HepG2 (cell line): Measurements from ENCODE around the gene EPN2. TPM values are rescaled to one million over a fixed set of nuclear protein-coding genes. Genes with fewer than 3 reads are reported as not detected.
A peak's percentile ranks its signal among the peaks of the same experiment; 100 is the strongest.

Experiments
- CEBPB ChIP-seq: IDR thresholded peaks from 2 replicates; pipeline ENCODE4 v1.6.1; 2011; ENCODE audit warnings: low read depth, low read length, improper control_type of control experiment, borderline replicate concordance
- CEBPG ChIP-seq: IDR thresholded peaks from 2 replicates; pipeline ENCODE4 v1.6.1; 2016
- DMAP1 ChIP-seq: IDR thresholded peaks from 2 replicates; pipeline ENCODE4 v1.6.1; 2016
- ELF1 ChIP-seq: sonication (generic); formaldehyde crosslinking; IDR thresholded peaks from 2 replicates; pipeline ENCODE4 v1.4.0; 2020; ENCODE audit warnings: missing genetic modification reagents
- FLYWCH1 ChIP-seq: sonication (generic); formaldehyde crosslinking; IDR thresholded peaks from 2 replicates; pipeline ENCODE4 v1.8.1; 2023; ENCODE audit warnings: mild to moderate bottlenecking, missing genetic modification reagents
- FOXA1 ChIP-seq, 2 experiments: fragments of 450-650 bp in 1 of 2; sonication (generic) in 1 of 2; formaldehyde crosslinking in 1 of 2; IDR thresholded peaks; 2 replicates each; pipeline versions ENCODE4 v1.4.0 to v1.6.1; 2016 to 2020; ENCODE audit warnings: missing genetic modification reagents in 1 of 2
- FOXA3 ChIP-seq: IDR thresholded peaks from 2 replicates; pipeline ENCODE4 v1.6.1; 2016; ENCODE audit warnings: missing genetic modification reagents, missing compliant biosample characterization
- FOXK1 ChIP-seq: sonication (generic); formaldehyde crosslinking; IDR thresholded peaks from 2 replicates; pipeline ENCODE4 v1.4.0; 2020; ENCODE audit warnings: low read depth, missing genetic modification reagents, borderline replicate concordance
- MXD4 ChIP-seq: IDR thresholded peaks from 2 replicates; pipeline ENCODE4 v1.6.1; 2016; ENCODE audit warnings: mild to moderate bottlenecking, missing biosample characterization, missing genetic modification reagents
- NR2F2 ChIP-seq: IDR thresholded peaks from 2 replicates; pipeline ENCODE4 v1.6.1; 2012; ENCODE audit warnings: low read depth, inconsistent platforms, borderline replicate concordance
- RFX3 ChIP-seq: IDR thresholded peaks from 2 replicates; pipeline ENCODE4 v1.6.1; 2016; ENCODE audit warnings: missing biosample characterization, missing genetic modification reagents
- SOX13 ChIP-seq, 3 experiments: fragments of 450-650 bp in 1 of 3; sonication (generic) in 1 of 3; formaldehyde crosslinking in 1 of 3; IDR thresholded peaks in 2 of 3; conservative IDR thresholded peaks in 1 of 3; 2 replicates each; pipeline versions ENCODE4 v1.5.0 to v1.6.1; 2016 to 2020; ENCODE audit warnings: antibody characterized with exemption in 1 of 3, mild to moderate bottlenecking in 1 of 3, missing compliant biosample characterization in 1 of 3, missing genetic modification reagents in 1 of 3, moderate library complexity in 1 of 3
- SUZ12 ChIP-seq: fragments of 150-350 bp; IDR thresholded peaks from 2 replicates; pipeline ENCODE4 v1.6.1; 2014; ENCODE audit warnings: low read depth, low read length
- ZBTB38 ChIP-seq: sonication (generic); formaldehyde crosslinking; IDR thresholded peaks from 2 replicates; pipeline ENCODE4 v1.5.1; 2020; ENCODE audit warnings: mild to moderate bottlenecking, missing genetic modification reagents
- ZNF12 ChIP-seq: sonication (generic); formaldehyde crosslinking; IDR thresholded peaks from 2 replicates; pipeline ENCODE4 v1.5.0; 2020; ENCODE audit warnings: missing genetic modification reagents
- ZNF121 ChIP-seq: sonication (generic); formaldehyde crosslinking; IDR thresholded peaks from 2 replicates; pipeline ENCODE4 v1.5.0; 2020; ENCODE audit warnings: mild to moderate bottlenecking, missing genetic modification reagents
- ZNF124 ChIP-seq: sonication (generic); formaldehyde crosslinking; IDR thresholded peaks from 2 replicates; pipeline ENCODE4 v1.4.0; 2020; ENCODE audit warnings: missing genetic modification reagents
- ZNF30 ChIP-seq: sonication (generic); formaldehyde crosslinking; IDR thresholded peaks from 2 replicates; pipeline ENCODE4 v1.5.0; 2020; ENCODE audit warnings: mild to moderate bottlenecking, missing genetic modification reagents
- ZNF329 ChIP-seq: sonication (generic); formaldehyde crosslinking; IDR thresholded peaks from 2 replicates; pipeline ENCODE4 v1.9.0; 2021; ENCODE audit warnings: low read depth, mild to moderate bottlenecking, missing genetic modification reagents
- ZNF589 ChIP-seq: sonication (generic); formaldehyde crosslinking; conservative IDR thresholded peaks from 2 replicates; pipeline ENCODE4 v1.8.0; 2022; ENCODE audit warnings: mild to moderate bottlenecking, moderate library complexity, missing genetic modification reagents
- polyA plus RNA-seq, 8 experiments: library from polyadenylated mRNA; depleted of rRNA in 3 of 8; stranded (reverse) in 7 of 8; unstranded in 1 of 8; fragments of >200 nt; fragmentation: Illumina TruSeq in 4 of 8; extraction: Trizol in 4 of 8; gene quantifications; 2 replicates each; pipeline versions ENCODE4 v1.2.1 to v1.2.3, GENCODE V29; 2011 to 2016; ENCODE audit warnings: low read depth in 4 of 8, missing spikeins in 1 of 8, mixed read lengths in 1 of 8; ENCODE audit not compliant: insufficient read depth in 1 of 8
- total RNA-seq, 5 experiments: library from RNA; depleted of rRNA; stranded (reverse); fragments of >200 nt; fragmentation: Illumina TruSeq; extraction: Trizol; gene quantifications; 2 replicates each; pipeline ENCODE4 v1.2.3, GENCODE V29; 2016; ENCODE audit warnings: low read depth in 1 of 5
- TF ChIP-seq, protein P1 (sequence below): sonication (generic); formaldehyde crosslinking; IDR thresholded peaks from 2 replicates; pipeline ENCODE4 v1.4.0; 2020; ENCODE audit warnings: missing genetic modification reagents
- TF ChIP-seq, protein P2 (sequence below): fragments of 450-650 bp; IDR thresholded peaks from 2 replicates; pipeline ENCODE4 v1.6.1; 2017; ENCODE audit warnings: mild to moderate bottlenecking
- TF ChIP-seq, protein P3 (sequence below): sonication (generic); formaldehyde crosslinking; conservative IDR thresholded peaks from 2 replicates; pipeline ENCODE4 v1.4.0; 2020; ENCODE audit warnings: mild to moderate bottlenecking, missing genetic modification reagents, moderate library complexity

The EPN2 gene
- total and polyA plus RNA-seq, 2 of the 13 experiments (the other 11 are each of a cell fraction or from before 2014, with no cell fraction given) = 7.8 to 19.2 TPM

DNA sequence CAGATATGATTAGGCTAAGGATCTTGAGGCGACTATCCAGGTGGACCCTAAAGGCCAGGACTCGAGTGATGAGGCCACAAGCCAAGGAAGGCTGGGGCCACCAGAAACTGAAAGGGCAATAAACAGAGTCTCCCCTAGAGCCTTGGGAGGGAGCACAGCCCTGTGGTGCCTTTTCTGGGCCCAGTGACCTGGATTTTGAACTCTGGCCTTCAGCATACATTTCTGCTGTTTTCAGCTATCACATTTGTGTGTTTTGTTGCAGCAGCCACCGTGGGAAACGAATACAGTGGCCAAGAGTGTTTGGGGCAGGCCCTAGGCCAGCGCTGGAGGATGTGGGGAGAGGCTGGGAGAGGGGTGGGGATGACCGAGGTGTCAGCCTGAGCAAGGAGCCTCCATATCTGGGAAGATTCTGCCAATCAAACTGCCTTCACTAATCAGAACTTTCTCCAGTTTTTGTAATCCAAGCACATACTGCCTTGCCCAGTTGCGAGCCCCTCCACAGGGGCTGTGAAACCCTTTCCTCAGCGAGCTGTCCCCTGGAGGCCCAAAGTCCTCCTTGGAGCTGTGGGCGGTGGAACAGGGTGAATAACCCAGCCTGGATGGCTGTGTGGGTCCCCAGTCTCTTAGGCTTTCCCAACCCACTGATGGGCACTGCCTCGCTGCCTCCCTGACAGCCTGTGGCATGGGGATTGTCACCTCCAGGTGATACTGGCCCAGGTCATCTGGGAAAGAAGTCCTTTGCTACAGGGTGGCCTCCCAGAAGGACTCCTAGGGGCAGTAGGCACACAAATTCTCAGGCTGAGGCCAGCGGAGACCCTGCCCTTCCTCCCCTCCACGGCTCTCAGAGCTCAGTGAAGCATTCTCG is 108.6 kb downstream of the EPN2 start (continued):
- TF ChIP-seq, protein P1, sequence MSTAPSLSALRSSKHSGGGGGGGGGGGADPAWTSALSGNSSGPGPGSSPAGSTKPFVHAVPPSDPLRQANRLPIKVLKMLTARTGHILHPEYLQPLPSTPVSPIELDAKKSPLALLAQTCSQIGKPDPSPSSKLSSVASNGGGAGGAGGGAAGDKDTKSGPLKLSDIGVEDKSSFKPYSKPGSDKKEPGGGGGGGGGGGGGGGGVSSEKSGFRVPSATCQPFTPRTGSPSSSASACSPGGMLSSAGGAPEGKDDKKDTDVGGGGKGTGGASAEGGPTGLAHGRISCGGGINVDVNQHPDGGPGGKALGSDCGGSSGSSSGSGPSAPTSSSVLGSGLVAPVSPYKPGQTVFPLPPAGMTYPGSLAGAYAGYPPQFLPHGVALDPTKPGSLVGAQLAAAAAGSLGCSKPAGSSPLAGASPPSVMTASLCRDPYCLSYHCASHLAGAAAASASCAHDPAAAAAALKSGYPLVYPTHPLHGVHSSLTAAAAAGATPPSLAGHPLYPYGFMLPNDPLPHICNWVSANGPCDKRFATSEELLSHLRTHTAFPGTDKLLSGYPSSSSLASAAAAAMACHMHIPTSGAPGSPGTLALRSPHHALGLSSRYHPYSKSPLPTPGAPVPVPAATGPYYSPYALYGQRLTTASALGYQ (CRISPR knock-in tag) = no peak
- TF ChIP-seq ZNF121 (no peak), FOXK1 (no peak), ELF1 (no peak), FOXA3 (0 out of 2 replicates have a peak, but pooled peaks have one; percentile 23), SOX13 (IDR thresholded peaks at IDR 0.05) (no peak), SOX13 (CRISPR knock-in tag; conservative IDR thresholded peaks at IDR 0.05 in 1 of 2, IDR thresholded peaks at IDR 0.05 in 1 of 2) (no peak), DMAP1 (no peak), ZNF124 (CRISPR knock-in tag) (no peak; the same call in 1 of the 2 replicates), FLYWCH1 (CRISPR knock-in tag) (no peak), MXD4 (CRISPR knock-in tag) (no peak), RFX3 (no peak), ZNF30 (CRISPR knock-in tag) (no peak), ZNF12 (CRISPR knock-in tag) (peak; percentile 74; the same call in 1 of the 2 replicates), NR2F2 (no peak), SUZ12 (no peak), ZNF589 (CRISPR knock-in tag) (no peak), CEBPG (CRISPR knock-in tag) (no peak), ZNF329 (CRISPR knock-in tag) (no peak), ZBTB38 (CRISPR knock-in tag) (no peak), FOXA1 (IDR thresholded peaks at IDR 0.05) (no peak), FOXA1 (CRISPR knock-in tag; IDR thresholded peaks at IDR 0.05) (no peak), CEBPB (no peak)
- TF ChIP-seq, protein P2, sequence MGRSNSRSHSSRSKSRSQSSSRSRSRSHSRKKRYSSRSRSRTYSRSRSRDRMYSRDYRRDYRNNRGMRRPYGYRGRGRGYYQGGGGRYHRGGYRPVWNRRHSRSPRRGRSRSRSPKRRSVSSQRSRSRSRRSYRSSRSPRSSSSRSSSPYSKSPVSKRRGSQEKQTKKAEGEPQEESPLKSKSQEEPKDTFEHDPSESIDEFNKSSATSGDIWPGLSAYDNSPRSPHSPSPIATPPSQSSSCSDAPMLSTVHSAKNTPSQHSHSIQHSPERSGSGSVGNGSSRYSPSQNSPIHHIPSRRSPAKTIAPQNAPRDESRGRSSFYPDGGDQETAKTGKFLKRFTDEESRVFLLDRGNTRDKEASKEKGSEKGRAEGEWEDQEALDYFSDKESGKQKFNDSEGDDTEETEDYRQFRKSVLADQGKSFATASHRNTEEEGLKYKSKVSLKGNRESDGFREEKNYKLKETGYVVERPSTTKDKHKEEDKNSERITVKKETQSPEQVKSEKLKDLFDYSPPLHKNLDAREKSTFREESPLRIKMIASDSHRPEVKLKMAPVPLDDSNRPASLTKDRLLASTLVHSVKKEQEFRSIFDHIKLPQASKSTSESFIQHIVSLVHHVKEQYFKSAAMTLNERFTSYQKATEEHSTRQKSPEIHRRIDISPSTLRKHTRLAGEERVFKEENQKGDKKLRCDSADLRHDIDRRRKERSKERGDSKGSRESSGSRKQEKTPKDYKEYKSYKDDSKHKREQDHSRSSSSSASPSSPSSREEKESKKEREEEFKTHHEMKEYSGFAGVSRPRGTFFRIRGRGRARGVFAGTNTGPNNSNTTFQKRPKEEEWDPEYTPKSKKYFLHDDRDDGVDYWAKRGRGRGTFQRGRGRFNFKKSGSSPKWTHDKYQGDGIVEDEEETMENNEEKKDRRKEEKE = no peak
- TF ChIP-seq, protein P3, sequence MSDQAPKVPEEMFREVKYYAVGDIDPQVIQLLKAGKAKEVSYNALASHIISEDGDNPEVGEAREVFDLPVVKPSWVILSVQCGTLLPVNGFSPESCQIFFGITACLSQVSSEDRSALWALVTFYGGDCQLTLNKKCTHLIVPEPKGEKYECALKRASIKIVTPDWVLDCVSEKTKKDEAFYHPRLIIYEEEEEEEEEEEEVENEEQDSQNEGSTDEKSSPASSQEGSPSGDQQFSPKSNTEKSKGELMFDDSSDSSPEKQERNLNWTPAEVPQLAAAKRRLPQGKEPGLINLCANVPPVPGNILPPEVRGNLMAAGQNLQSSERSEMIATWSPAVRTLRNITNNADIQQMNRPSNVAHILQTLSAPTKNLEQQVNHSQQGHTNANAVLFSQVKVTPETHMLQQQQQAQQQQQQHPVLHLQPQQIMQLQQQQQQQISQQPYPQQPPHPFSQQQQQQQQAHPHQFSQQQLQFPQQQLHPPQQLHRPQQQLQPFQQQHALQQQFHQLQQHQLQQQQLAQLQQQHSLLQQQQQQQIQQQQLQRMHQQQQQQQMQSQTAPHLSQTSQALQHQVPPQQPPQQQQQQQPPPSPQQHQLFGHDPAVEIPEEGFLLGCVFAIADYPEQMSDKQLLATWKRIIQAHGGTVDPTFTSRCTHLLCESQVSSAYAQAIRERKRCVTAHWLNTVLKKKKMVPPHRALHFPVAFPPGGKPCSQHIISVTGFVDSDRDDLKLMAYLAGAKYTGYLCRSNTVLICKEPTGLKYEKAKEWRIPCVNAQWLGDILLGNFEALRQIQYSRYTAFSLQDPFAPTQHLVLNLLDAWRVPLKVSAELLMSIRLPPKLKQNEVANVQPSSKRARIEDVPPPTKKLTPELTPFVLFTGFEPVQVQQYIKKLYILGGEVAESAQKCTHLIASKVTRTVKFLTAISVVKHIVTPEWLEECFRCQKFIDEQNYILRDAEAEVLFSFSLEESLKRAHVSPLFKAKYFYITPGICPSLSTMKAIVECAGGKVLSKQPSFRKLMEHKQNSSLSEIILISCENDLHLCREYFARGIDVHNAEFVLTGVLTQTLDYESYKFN (CRISPR knock-in tag) = peak; percentile 68
